Thyroid gland (tissue), 4 donors: ENCODE results near the gene IZUMO1. TPM values are rescaled to one million over a fixed set of nuclear protein-coding genes. Genes with fewer than 3 reads are reported as not detected.
"Not testable (repeated sequence)": the region's sequence is repeated elsewhere in the genome, so short reads cannot be mapped to it uniquely, and the experiment has no call there.

Experiments used
- DNase-seq, 2 donors: peaks; one replicate each; pipeline ENCODE4 v3.0.0-alpha.2; 2019
- H3K27ac ChIP-seq, 3 donors: fragments of 200-600 bp; sonication (generic); 1 replicate in 2 of 3; 2 replicates in 1 of 3; pipeline ENCODE4 v1.5.1; 2016 to 2019; ENCODE audit warnings: mild to moderate bottlenecking in 1 of 3, moderate library complexity in 1 of 3
- H3K27me3 ChIP-seq: fragments of 200-600 bp; sonication (generic); one replicate; pipeline ENCODE4 v1.5.1; 2019
- H3K36me3 ChIP-seq, 2 donors: fragments of 200-600 bp; sonication (generic); one replicate each; pipeline ENCODE4 v1.5.1; 2016 to 2019
- H3K4me1 ChIP-seq, 2 donors: fragments of 200-600 bp; sonication (generic); one replicate each; pipeline ENCODE4 v1.5.1; 2017 to 2019
- H3K4me3 ChIP-seq, 3 donors: fragments of 200-600 bp; sonication (generic); replicated peaks in 1 of 3; 1 replicate in 2 of 3; 2 replicates in 1 of 3; pipeline ENCODE4 v1.5.1; 2016; ENCODE audit warnings: mild to moderate bottlenecking in 1 of 3
- H3K9me3 ChIP-seq: fragments of 200-600 bp; sonication (generic); one replicate; pipeline ENCODE4 v1.5.1; 2017
- CTCF ChIP-seq, 6 experiments: fragments of 200-600 bp in 3 of 6; fragments of 450-650 bp in 3 of 6; sonication (generic) in 3 of 6; IDR thresholded peaks; one replicate each; pipeline ENCODE4 v1.5.1; 2016 to 2019; ENCODE audit warnings: antibody characterized with exemption in 6 of 6, mild to moderate bottlenecking in 2 of 6, inconsistent platforms in 1 of 6, moderate library complexity in 1 of 6
- POLR2A ChIP-seq, 2 donors: fragments of 450-650 bp; IDR thresholded peaks; one replicate each; pipeline ENCODE4 v1.6.1; 2017; ENCODE audit warnings: antibody characterized with exemption in 2 of 2, mild to moderate bottlenecking in 2 of 2, moderate library complexity in 1 of 2
- WGBS, 2 donors: methylation state at CpG; one replicate each; pipeline ENCODE4 v1.1.5; 2017; 5-methylcytosine and 5-hydroxymethylcytosine counted together
- intact Hi-C: fragments of 100-400 bp; cut with DNase I; formaldehyde crosslinking; loops from one replicate; pipeline ENCODE4 v1.15.1; 2023
- small RNA-seq: library from RNA; depleted of rRNA; stranded (forward); fragments of <200 nt; gene quantifications from one replicate; pipeline ENCODE3, GENCODE V24; 2016
- total RNA-seq, 4 donors: library from RNA; depleted of rRNA; stranded (reverse); fragments of >200 nt; gene quantifications; one replicate each; pipeline ENCODE4 v1.2.3, GENCODE V29; 2016

IZUMO1 gene
- total RNA-seq, 4 donors from 2014 or later: 1.1 TPM; not detected in 2

GRCh38 chr19:48698046-48698445 is 48.7 kb downstream of the IZUMO1 start:
- no peak overlapping the region for H3K27ac ChIP-seq
- no peaks in the 10 kb centered on the region for H3K9me3 ChIP-seq
- no peaks in the 10 kb centered on the region for H3K36me3 ChIP-seq
- DNase-seq: no peak
- H3K4me1 ChIP-seq: peaks cover 10 to 12% of the 10 kb centered on the region in 2 donors
- H3K27me3 ChIP-seq: no peaks in the 10 kb centered on the region
- 62 to 68% methylated on average over 4 of the region's 4 CpGs for whole genome bisulfite sequencing, 2 donors
- intact Hi-C loops: no loop called here
- H3K4me3 ChIP-seq: no peak overlapping the region
- TF ChIP-seq POLR2A (IDR thresholded peaks at IDR 0.05): no peak
- no peak for TF ChIP-seq CTCF (IDR thresholded peaks at IDR 0.05)

- intact Hi-C loops: no loop called here
- Histone ChIP-seq H3K4me3 (no peak overlapping the region), H3K27me3 (no peaks in the 10 kb centered on the region), H3K4me1 (peaks cover 10 to 12% of the 10 kb centered on the region in 2 donors), H3K36me3 (no peaks in the 10 kb centered on the region), H3K9me3 (no peaks in the 10 kb centered on the region), H3K27ac (no peak overlapping the region)
- 8 to 11% methylated on average over 24 to 33 of the region's 34 CpGs for WGBS, 2 donors
- no peak for TF ChIP-seq CTCF (IDR thresholded peaks at IDR 0.05)
- TF ChIP-seq POLR2A (IDR thresholded peaks at IDR 0.05): no peak
- no peak for DNase-seq
Measured at GRCh38 chr19:48696353-48697010, 50.2 kb downstream of the IZUMO1 start.

- H3K4me3 ChIP-seq: no peak within 1 kb of the TSS
- no peaks in the 10 kb centered on the region for H3K36me3 ChIP-seq
- H3K9me3 ChIP-seq: no peaks in the 10 kb centered on the region
- no peak for DNase-seq
- no peak for TF ChIP-seq POLR2A (IDR thresholded peaks at IDR 0.05)
- TF ChIP-seq CTCF (IDR thresholded peaks at IDR 0.05): no peak
- H3K27ac ChIP-seq: no peak within 1 kb of the TSS
- intact Hi-C loops: no loop called here
- WGBS, 2 donors: 33 to 36% methylated on average over 9 to 11 of the region's 16 CpGs
- no peaks in the 10 kb centered on the region for H3K27me3 ChIP-seq
- peaks cover 10 to 12% of the 10 kb centered on the region in 2 donors for H3K4me1 ChIP-seq
Measured at GRCh38 chr19:48695743-48696352, 50.9 kb downstream of the IZUMO1 start, which contains the start of gene FUT2. TSS of gene FUT2 (plus strand) at chr19:48695971. CDS start at chr19:48702957, 6,986 bp downstream.

DNA sequence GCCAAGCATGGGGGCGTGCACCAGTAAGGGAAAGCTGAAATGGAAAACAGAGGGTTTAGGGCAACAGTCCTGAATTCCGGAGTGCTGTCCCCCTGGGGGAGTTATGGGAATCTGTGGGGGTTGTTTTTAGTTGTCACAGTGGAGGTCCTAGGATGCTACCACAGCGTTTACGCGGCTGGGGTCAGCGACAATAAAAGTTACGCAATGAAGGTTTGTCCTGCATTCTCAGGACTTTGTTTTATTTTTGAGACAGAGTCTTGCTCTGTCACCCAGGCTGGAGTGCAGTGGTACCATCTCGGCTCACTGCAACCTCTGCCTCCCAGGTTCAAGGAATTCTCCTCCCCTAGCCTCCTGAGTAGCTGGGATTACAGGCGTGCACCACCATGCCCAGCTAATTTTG is 53.1 kb downstream of the IZUMO1 start:
- H3K27me3 ChIP-seq, H3K4me3 ChIP-seq, H3K27ac ChIP-seq, DNase-seq, H3K36me3 ChIP-seq, H3K9me3 ChIP-seq, intact Hi-C loops: not testable (repeated sequence)
- peaks cover 10 to 12% of the 10 kb centered on the region in 2 donors for H3K4me1 ChIP-seq
- WGBS, 2 donors: 89 to 90% methylated on average over 9 of the region's 9 CpGs

Small RNAs within 50 kb of the gene (small RNA-seq; reads per million reads assigned to genes)
- not detected for gene RNU6-317P

Other genes starting within 250 kb of the IZUMO1 start
- gene LMTK3, start 235.1 kb downstream of the IZUMO1 start, total RNA-seq: 1 to 10 TPM; 3.0 to 7.1 (median 4.6) TPM
- gene SULT2B1, start 194.7 kb downstream of the IZUMO1 start, total RNA-seq: under 1 TPM in 3 of 4 donors, not detected in 1; 0.54 to 0.88 (median 0.78) TPM
- gene SPACA4, start 140.2 kb downstream of the IZUMO1 start, total RNA-seq: under 1 TPM in 1 of 4 donors, not detected in 3; 0.67 TPM
- not detected for gene FAM83E, start 131.8 kb downstream of the IZUMO1 start, total RNA-seq
- gene RPL18, start 127.7 kb downstream of the IZUMO1 start, total RNA-seq: 1,000 to 10,000 TPM; 1,845 to 2,426 (median 1,951) TPM
- gene SPHK2, start 127.4 kb downstream of the IZUMO1 start, total RNA-seq: 10 to 100 TPM; 17.1 to 45.4 (median 31.4) TPM
- gene DBP, start 109.5 kb downstream of the IZUMO1 start, total RNA-seq: 10 to 100 TPM; 18.9 to 32.8 (median 25.1) TPM
- gene CA11, start 100.7 kb downstream of the IZUMO1 start, total RNA-seq: 10 to 100 TPM in 1 of 4 donors, 1 to 10 TPM in 3; 4.6 to 13.4 (median 6.3) TPM
- gene NTN5, start 73.9 kb downstream of the IZUMO1 start, total RNA-seq: 1 to 10 TPM in 1 of 4 donors, under 1 TPM in 2, not detected in 1; 0.45 to 1.2 (median 0.78) TPM
- 1 to 10 TPM in 1 of 4 donors, under 1 TPM in 1, not detected in 2; 0.27 to 1.3 TPM for gene FUT2, start 50.9 kb downstream of the IZUMO1 start, total RNA-seq
- gene MAMSTR, start 27.2 kb downstream of the IZUMO1 start, total RNA-seq: under 1 TPM in 3 of 4 donors, not detected in 1; 0.29 to 0.67 (median 0.54) TPM
- gene RASIP1, start 6.3 kb downstream of the IZUMO1 start, total RNA-seq: 10 to 100 TPM in 2 of 4 donors, 1 to 10 TPM in 2; 9.7 to 25.8 (median 14.0) TPM
- gene FUT1, start 5.7 kb upstream of the IZUMO1 start, total RNA-seq: 1 to 10 TPM; 1.7 to 3.0 (median 2.0) TPM
- not detected for gene FGF21, start 8.6 kb upstream of the IZUMO1 start, total RNA-seq
- 10 to 100 TPM; 35.4 to 52.8 (median 45.9) TPM for gene BCAT2, start 64.1 kb upstream of the IZUMO1 start, total RNA-seq
- gene HSD17B14, start 89.6 kb upstream of the IZUMO1 start, total RNA-seq: 10 to 100 TPM; 11.9 to 46.8 (median 22.2) TPM
- gene PLEKHA4, start 121.7 kb upstream of the IZUMO1 start, total RNA-seq: 10 to 100 TPM; 15.2 to 21.8 (median 19.0) TPM
- 10 to 100 TPM; 18.7 to 31.7 (median 24.2) TPM for gene PPP1R15A, start 125.5 kb upstream of the IZUMO1 start, total RNA-seq
- under 1 TPM in 1 of 4 donors, not detected in 3; 0.27 TPM for gene TULP2, start 151.8 kb upstream of the IZUMO1 start, total RNA-seq
- 100 to 1,000 TPM; 267 to 424 (median 371) TPM for gene NUCB1, start 153.4 kb upstream of the IZUMO1 start, total RNA-seq
- not detected for gene DHDH, start 186.8 kb upstream of the IZUMO1 start, total RNA-seq
- 10 to 100 TPM; 28.2 to 74.4 (median 41.2) TPM for gene BAX, start 208.0 kb upstream of the IZUMO1 start, total RNA-seq
- gene FTL, start 218.4 kb upstream of the IZUMO1 start, total RNA-seq: over 10,000 TPM in 1 of 4 donors, 1,000 to 10,000 TPM in 3; 5,748 to 12,335 (median 7,175) TPM
- 10 to 100 TPM; 17.9 to 33.2 (median 23.9) TPM for gene GYS1, start 246.4 kb upstream of the IZUMO1 start, total RNA-seq
- 100 to 1,000 TPM in 3 of 4 donors, 10 to 100 TPM in 1; 80.5 to 131 (median 118) TPM for gene RUVBL2, start 247.0 kb upstream of the IZUMO1 start, total RNA-seq